ENCODE data around the gene CUEDC1.

Gene CUEDC1

GRCh38 chr17:57892820-57893595 lies 62.2 kb downstream of the CUEDC1 start:
- DNase-seq, result peak; percentile 98

GRCh38 chr17:57892146-57892819 lies 62.9 kb downstream of the CUEDC1 start:
- peak; percentile 80 for DNase-seq

GRCh38 chr17:57890857-57891232 lies 64.4 kb downstream of the CUEDC1 start:
- DNase-seq, result no peak

- DNase-seq, result peak; percentile 30
Observed at GRCh38 chr17:57889892-57890856, 65.0 kb downstream of the CUEDC1 start.

GRCh38 chr17:57889252-57889651 lies 66.0 kb downstream of the CUEDC1 start:
- DNase-seq, result no peak

- DNase-seq, result no peak
Observed at GRCh38 chr17:57888311-57889216, 66.6 kb downstream of the CUEDC1 start.

- no peak for DNase-seq
Observed at GRCh38 chr17:57887161-57887560, 68.1 kb downstream of the CUEDC1 start.

GRCh38 chr17:57886020-57886419 lies 69.2 kb downstream of the CUEDC1 start:
- no peak for DNase-seq

GRCh38 chr17:57885148-57885915 lies 69.9 kb downstream of the CUEDC1 start:
- no peak for DNase-seq

GRCh38 chr17:57881783-57882351 lies 73.3 kb downstream of the CUEDC1 start:
- DNase-seq, result no peak

GRCh38 chr17:57881143-57881542 lies 74.1 kb downstream of the CUEDC1 start:
- DNase-seq, result no peak

- DNase-seq, result no peak
Observed at GRCh38 chr17:57880086-57880456, 75.1 kb downstream of the CUEDC1 start.

GRCh38 chr17:57879437-57880085 lies 75.7 kb downstream of the CUEDC1 start:
- DNase-seq, result no peak

GRCh38 chr17:57877803-57878377 lies 77.3 kb downstream of the CUEDC1 start:
- no peak for DNase-seq

GRCh38 chr17:57876866-57877237 lies 78.4 kb downstream of the CUEDC1 start:
- DNase-seq, result no peak

- no peak for DNase-seq
Observed at GRCh38 chr17:57876023-57876865, 79.0 kb downstream of the CUEDC1 start.

- DNase-seq, result peak; percentile 40
Observed at GRCh38 chr17:57875290-57876022, 79.8 kb downstream of the CUEDC1 start.

All from suppressor macrophage treated with lipopolysaccharide for 4 hours (primary cell).